ENCODE results near the gene PPFIBP1. TPM values are rescaled to one million over a fixed set of nuclear protein-coding genes. Genes with fewer than 3 reads are reported as not detected.

PPFIBP1 gene
- total and polyA plus RNA-seq, 2 of the 13 experiments (the other 11 are each of a cell fraction or from before 2014, with no cell fraction given): 16.2 to 21.8 TPM

GRCh38 chr12:27710592-27711316 lies 186.7 kb downstream of the PPFIBP1 start, which contains the start of gene MRPS35 (continued):
- TF ChIP-seq HOXD1 (CRISPR knock-in tag; IDR thresholded peaks at IDR 0.05) (peak; percentile 94), CHCHD3 (CRISPR knock-in tag; IDR thresholded peaks at IDR 0.05) (0 out of 2 replicates have a peak, but pooled peaks have one; percentile 70), MTERF4 (CRISPR knock-in tag; IDR thresholded peaks at IDR 0.05) (peak; percentile 84; the same call in 1 of the 2 replicates), HMGXB3 (CRISPR knock-in tag; IDR thresholded peaks at IDR 0.05; ENCODE audit: borderline replicate concordance) (peak; percentile 48; the same call in 1 of the 2 replicates), ARID2 (CRISPR knock-in tag; IDR thresholded peaks at IDR 0.05; ENCODE audit: borderline replicate concordance) (peak; percentile 97), SALL1 (CRISPR knock-in tag; IDR thresholded peaks at IDR 0.05) (peak; percentile 96), ZNF644 (CRISPR knock-in tag; IDR thresholded peaks at IDR 0.05; ENCODE audit: low read depth) (no peak), RCOR2 (CRISPR knock-in tag; IDR thresholded peaks at IDR 0.05) (no peak), EHMT2 (IDR thresholded peaks at IDR 0.05; ENCODE audit: borderline replicate concordance, low read depth, low read length) (no peak), SMAD3 (CRISPR knock-in tag; IDR thresholded peaks at IDR 0.05) (peak; percentile 45; the same call in 1 of the 2 replicates), IRF2 (CRISPR knock-in tag; IDR thresholded peaks at IDR 0.05) (peak; percentile 90; the same call in 1 of the 2 replicates), ZNF564 (CRISPR knock-in tag; IDR thresholded peaks at IDR 0.05) (0 out of 2 replicates have a peak, but pooled peaks have one; percentile 23), PHF8 (CRISPR knock-in tag; IDR thresholded peaks at IDR 0.05) (peak; percentile 99), ZNF281 (CRISPR knock-in tag; IDR thresholded peaks at IDR 0.05; ENCODE audit: borderline replicate concordance) (no peak)
- TF ChIP-seq, protein P1, sequence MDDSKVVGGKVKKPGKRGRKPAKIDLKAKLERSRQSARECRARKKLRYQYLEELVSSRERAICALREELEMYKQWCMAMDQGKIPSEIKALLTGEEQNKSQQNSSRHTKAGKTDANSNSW (CRISPR knock-in tag; IDR thresholded peaks at IDR 0.05; ENCODE audit: borderline replicate concordance): peak; percentile 60; the same call in 1 of the 2 replicates
- TF ChIP-seq, protein P2, sequence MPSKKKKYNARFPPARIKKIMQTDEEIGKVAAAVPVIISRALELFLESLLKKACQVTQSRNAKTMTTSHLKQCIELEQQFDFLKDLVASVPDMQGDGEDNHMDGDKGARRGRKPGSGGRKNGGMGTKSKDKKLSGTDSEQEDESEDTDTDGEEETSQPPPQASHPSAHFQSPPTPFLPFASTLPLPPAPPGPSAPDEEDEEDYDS (CRISPR knock-in tag; IDR thresholded peaks at IDR 0.05): peak; percentile 89
- TF ChIP-seq, protein P3, sequence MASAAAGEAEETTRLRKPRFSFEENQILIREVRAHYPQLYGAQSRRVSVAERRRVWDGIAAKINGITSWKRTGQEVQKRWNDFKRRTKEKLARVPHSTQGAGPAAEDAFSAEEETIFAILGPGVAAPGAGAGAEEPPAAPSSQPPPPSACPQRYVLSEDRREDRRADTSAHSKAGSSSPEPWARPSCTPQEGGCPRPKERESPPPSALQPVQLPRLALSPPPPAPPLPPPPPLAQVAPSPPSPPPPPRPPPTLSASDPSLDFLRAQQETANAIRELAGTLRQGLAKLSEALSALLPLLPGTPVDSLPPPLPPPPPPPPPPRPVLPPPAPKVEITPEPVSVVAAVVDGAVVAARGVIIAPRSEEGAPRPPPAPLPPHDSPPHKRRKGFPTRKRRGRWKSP (CRISPR knock-in tag; IDR thresholded peaks at IDR 0.05): peak; percentile 58; the same call in 1 of the 2 replicates
